DMS114 treated with DMSO at 0.1 percent for 48 hours (cell line): Measurements from ENCODE around the gene FPGS.
"Not testable (repeated sequence)": the region's sequence is repeated elsewhere in the genome, so short reads cannot be mapped to it uniquely, and the experiment has no call there.

ENCODE experiments used
- DNase-seq: peaks from one replicate; lab custom pipeline; 2025; ENCODE audit not compliant: unreplicated experiment; lab: John Stamatoyannopoulos, UW

The FPGS gene, protein sequence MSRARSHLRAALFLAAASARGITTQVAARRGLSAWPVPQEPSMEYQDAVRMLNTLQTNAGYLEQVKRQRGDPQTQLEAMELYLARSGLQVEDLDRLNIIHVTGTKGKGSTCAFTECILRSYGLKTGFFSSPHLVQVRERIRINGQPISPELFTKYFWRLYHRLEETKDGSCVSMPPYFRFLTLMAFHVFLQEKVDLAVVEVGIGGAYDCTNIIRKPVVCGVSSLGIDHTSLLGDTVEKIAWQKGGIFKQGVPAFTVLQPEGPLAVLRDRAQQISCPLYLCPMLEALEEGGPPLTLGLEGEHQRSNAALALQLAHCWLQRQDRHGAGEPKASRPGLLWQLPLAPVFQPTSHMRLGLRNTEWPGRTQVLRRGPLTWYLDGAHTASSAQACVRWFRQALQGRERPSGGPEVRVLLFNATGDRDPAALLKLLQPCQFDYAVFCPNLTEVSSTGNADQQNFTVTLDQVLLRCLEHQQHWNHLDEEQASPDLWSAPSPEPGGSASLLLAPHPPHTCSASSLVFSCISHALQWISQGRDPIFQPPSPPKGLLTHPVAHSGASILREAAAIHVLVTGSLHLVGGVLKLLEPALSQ

GRCh38 chr9:127802576-127803443 lies at the start of gene FPGS:
FPGS (plus strand) TSS chr9:127802882; CDS start chr9:127802925, 43 bp downstream.
- DNase-seq = peak; percentile 56

- no peak for DNase-seq
Observed at GRCh38 chr9:127753148-127753547, 49.5 kb upstream of the FPGS start.

- DNase-seq = no peak
Observed at GRCh38 chr9:127753622-127754021, 49.1 kb upstream of the FPGS start.

GRCh38 chr9:127754099-127755060 lies 48.3 kb upstream of the FPGS start:
- peak; percentile 14 for DNase-seq

DNA sequence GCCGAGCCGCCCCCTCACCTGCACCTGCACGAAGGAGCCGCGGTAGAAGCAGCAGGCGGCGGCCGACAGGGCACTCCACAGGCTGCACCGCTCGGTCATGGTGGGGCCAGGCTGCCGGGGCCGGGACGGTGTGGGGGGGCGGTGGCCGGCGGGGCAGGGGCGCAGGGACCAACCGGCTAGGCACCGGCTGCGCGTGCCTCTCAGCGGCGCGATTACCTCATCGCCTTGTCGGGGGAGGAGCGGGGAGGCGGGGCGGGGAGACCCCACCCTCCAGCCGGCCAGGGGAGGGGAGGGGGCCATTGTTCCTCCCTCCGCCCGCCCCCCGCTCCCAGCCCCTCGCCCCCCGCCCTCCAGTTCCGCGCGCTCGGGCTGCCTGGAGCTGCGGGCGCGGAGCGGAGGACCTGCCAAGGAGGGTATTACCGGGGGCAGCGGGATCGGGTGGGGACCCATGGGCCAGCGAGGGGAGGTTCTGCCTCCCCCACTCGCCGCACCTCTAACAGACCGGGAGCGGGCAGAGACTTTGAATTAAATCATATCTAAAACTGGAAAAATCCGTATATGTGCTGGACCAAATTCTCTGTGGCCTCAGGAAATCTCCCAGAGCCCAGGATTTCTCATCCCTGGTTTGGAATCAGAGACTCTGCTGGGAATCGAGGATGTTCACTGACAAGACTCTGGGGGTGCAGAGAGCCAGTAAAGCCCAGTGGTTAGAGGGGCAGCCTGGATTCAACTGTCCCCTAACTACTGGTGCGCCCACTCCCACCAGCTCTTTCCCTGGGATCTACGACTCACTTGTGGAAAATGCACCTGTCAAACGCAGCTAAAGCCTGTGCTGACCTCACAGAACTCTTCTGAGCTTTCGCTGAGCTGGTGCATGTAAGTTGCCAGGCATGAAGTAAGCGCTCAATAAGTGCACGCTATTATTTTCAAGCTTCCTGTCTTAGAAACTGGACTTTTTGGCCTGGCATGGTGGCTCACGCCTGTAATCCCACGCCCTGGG lies 47.3 kb upstream of the FPGS start:
- DNase-seq = no peak

DNA sequence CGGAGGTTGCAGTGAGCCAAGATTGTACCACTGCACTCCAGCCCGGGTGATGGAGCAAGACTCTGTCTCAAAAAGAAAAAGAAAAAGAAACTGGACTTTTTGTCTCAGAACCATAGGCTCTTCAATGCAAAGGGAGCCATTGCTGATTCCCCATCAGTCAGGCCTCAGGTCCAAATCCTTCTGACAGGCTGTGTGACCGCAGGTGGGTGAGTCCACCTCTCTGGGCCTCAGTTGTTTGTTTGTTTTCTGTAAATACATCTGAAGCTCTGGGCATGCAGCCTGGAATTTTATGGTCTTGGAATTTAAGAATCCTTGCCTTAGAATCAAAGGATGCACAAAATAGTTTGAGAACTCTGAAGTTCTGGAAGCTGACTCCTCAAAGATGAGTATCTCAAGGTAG lies 46.4 kb upstream of the FPGS start:
- no peak for DNase-seq

DNA sequence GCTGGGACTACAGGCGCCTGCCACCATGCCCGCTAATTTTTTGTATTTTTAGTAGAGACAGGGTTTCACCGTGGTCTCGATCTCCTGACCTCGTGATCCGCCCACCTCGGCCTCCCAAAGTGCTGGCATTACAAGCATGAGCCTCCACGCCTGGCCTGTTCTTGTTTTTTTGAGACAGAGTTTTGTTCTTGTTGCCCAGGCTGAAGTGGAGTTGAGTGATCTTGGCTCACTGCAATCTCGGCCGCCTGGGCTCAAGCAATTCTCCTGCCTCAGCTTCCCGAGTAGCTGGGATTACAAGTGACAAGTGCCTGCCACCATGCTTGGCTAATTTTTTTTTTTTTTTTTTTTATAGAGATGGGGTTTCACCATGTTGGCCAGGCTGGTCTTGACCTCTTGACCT lies 45.9 kb upstream of the FPGS start:
- DNase-seq = not testable (repeated sequence)

DNA sequence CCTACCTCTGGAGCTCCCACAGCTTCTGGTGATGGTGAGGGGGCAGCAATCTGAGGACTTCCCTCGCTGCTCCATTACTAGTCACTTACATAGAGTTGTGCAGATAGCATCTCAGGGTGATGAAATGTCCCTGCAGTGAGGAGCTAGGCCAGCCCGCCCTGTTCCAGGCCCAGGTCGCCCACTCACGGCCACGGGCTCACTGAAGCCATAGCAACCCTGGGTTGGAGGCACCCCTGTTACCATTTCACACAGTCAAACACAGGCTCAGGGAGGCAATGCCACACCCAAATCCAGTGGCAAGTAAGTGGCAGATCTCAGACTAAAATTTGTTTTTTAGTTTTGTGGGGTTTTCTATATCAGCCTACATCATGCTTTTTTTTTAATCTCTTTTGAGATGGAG lies 43.8 kb upstream of the FPGS start:
- no peak for DNase-seq

- no peak for DNase-seq
Observed at GRCh38 chr9:127761061-127761460, 41.6 kb upstream of the FPGS start.

DNA sequence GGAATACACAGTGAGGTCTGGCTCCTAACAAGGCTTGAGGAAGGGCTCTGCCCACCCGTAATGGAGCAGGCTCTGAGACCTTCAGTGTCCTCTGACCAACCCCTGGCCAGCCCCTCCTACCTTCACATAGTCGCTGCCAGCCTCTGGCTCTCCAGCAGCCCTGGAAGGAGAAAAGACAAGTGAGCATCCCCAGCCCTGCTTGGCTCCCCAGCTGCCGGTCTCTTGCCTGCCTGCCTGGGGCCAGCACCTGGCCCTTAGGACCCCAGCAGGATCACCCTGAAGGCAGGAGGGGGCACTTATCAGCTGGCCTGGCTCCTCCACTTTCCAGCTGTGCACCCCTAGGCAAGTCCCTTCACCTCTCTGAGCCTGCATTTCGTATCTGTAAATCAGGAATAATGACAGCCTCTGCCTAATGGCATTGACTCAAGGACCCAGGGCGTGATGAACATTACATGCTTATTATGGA lies 41.2 kb upstream of the FPGS start:
- DNase-seq = no peak

DNA sequence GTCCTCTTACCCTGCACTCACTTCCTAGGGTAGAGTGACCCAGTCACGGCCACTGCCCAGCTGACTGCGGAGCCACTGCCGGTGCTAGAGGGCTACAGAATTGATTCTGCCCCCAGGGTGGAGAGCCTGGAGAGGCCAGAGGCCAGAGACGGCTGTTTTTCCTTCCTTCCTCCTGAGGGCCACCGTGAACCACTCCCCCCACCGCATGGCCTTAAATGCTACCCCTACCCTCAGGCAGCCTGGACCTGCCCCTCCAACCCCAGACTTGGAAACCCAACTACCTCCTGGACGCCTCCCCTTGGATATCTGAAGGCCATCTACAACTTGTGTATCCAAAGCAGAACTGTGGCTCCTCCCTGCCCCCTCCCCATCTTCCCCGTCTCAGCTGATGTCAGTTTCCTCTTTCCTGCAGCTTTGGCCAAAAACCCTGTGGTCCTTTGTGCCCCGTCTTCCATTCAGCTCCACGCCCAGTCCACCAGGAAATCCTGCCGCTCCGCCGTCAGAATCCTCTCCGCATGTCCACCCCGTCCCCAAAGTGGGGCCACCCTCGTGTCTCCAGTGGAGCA lies 40.5 kb upstream of the FPGS start:
- DNase-seq = no peak

- DNase-seq = no peak
Observed at GRCh38 chr9:127763918-127764384, 38.7 kb upstream of the FPGS start.

DNA sequence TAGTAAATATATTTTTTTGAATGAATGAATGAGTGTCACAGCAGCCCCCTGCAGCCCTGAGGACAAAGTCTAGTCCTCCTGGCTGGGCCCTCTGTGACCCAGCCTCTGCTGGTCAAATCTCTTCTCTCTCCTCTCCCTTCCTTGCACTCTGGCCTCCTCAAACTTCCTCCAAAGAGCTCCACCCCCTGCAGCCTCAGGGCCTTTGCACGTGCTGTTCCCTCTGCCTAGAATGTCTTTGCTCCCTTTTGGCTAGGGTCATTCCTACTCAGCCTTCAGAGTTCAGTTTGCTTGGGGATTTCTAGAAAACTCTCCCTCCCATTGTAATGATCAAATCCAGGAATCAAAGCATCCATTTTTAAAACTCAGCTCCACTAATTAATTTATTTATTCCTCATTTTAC lies 37.3 kb upstream of the FPGS start:
- no peak for DNase-seq

- no peak for DNase-seq
Observed at GRCh38 chr9:127767410-127767809, 35.3 kb upstream of the FPGS start.

DNA sequence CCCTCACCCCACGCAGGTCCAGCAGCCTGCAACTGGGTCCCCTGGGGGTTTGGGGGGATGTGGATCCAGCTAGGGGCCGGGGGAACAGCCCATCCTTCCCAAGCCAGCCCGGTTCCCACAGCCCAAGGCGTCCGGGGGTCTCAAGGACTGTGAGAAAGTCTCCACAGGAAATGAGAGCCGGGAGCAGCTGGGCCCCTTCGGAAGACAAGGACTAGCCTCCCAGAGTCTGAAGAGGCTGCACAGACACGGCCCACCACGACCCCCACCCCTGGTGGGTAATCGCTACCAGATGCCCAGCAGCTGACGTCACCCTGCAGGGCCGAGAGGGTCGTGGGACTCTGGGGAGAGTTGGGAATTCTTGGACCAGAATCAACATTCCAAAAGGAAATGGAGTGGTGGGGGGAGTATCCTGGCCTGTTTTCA lies 34.8 kb upstream of the FPGS start:
- no peak for DNase-seq

DNA sequence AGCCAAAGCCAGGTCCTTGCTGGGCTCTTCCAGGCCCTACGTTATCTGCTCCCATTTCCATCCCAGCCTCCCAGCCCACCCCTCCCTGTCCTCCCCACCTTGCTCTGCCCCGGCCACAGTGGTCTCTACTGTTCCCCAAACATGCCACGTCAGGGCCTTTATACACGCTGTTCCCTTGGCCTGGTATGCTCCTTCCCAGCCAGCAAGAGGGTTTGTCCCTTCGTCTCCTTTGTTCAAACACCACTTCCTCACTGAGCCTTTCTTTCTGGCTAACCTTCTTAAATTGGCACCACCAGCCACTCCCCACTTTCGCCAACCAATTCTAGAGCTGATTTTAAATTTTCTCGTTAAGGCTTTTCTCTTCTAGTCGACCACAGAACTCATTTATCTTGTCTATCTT lies 34.0 kb upstream of the FPGS start:
- no peak for DNase-seq

DNA sequence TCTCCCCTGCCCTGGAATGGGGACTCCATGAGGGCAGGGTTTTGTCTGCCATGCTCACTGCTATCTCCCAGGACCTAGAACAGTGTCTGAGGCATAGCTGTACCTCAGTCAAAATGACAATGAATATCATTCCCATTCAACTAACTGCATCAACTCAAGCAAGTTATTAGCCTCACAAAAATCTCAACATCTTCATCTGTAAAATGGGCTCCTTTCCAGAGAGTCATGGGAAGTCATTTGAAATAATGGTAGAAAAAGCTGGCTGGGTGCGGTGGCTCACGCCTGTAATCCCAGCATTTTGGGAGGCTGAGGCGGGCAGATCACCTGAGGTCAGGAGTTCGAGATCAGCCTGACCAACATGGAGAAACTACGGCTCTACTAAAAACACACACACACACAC lies 33.6 kb upstream of the FPGS start:
- DNase-seq = no peak

DNA sequence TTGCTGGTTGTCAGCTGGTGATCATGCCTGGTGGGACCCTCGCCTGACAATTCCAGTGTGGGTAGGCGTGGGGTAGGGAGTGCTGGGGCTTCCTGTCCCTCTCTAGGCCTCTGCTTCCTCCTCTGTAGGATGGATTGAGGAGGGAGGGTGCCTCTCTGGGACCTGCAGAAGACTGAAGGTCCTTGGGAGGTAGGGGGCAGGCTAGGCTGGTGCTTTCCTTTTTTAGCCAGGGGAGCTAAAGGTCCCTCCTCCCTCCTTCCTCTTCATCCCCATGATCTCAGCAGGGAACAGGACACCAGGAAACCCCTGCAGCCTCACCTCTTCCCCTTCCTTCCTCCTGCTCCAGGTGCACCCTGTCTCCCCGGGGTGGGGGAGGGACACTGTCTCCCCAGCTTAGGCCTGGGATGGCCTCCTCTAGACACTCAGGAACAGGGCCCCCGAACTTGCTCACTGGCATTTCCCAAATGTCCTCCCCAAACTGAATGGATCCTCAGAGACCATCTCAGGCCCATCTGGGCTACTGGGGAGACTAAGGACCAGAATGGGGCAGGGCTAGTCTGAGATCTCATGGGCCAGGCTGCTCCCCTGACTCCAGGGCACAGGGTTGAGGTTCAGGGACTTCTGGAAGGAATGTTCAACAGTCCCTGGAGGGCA lies 32.6 kb upstream of the FPGS start:
- no peak for DNase-seq
